Upper lobe of left lung (tissue), 4 donors: Measurements from ENCODE around the gene TRIM38.

ENCODE experiments used
- POLR2A ChIP-seq, 4 donors: fragments of 450-650 bp; IDR thresholded peaks; one replicate each; pipeline ENCODE4 v1.5.1; 2016 to 2017; ENCODE audit warnings: antibody characterized with exemption in 4 of 4, mild to moderate bottlenecking in 2 of 4
- POLR2AphosphoS5 ChIP-seq, 2 donors: sonication (generic); formaldehyde crosslinking; IDR thresholded peaks; one replicate each; pipeline ENCODE4 v1.5.1; 2017; ENCODE audit warnings: antibody characterized with exemption in 2 of 2
- TF ChIP-seq, protein P1 (sequence below), 6 experiments: fragments of 450-650 bp in 4 of 6; fragments of 200-600 bp in 2 of 6; sonication (generic) in 2 of 6; IDR thresholded peaks; one replicate each; pipeline ENCODE4 v1.5.1; 2016 to 2019; ENCODE audit warnings: antibody characterized with exemption in 6 of 6

DNA sequence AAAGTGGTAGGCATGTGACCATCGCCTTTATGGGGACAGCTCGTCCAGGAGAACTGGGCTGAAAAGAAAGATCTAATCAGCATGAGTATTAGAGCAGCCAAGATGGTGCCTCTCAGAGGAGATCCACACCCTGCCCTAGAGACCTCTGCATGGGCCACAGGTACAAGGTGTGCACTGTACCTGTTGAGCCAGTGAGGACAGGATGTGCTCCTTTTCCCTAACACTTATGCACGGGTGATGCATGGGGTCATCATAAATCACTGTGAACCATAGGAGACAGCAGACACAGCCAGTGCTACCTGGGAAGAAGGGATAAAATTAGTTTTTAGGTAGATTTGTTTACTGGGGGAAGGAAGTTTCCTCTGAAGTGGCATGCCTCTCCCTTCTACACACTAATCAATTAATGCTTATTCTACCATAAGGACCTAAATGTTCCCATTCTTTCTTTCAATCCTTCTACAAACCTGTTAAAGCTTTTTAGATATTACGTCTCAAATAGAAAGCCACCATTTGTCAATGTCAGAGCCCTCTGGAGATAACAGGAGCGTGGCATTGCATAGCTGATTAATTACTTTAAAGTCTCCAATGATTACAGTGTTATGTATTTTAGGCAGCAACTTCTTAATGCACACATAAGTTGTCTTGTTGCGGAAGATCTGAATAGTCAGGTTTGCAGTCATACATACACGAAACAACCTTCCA, 45.7 kb upstream of the TRIM38 start:
- TF ChIP-seq, protein P1, sequence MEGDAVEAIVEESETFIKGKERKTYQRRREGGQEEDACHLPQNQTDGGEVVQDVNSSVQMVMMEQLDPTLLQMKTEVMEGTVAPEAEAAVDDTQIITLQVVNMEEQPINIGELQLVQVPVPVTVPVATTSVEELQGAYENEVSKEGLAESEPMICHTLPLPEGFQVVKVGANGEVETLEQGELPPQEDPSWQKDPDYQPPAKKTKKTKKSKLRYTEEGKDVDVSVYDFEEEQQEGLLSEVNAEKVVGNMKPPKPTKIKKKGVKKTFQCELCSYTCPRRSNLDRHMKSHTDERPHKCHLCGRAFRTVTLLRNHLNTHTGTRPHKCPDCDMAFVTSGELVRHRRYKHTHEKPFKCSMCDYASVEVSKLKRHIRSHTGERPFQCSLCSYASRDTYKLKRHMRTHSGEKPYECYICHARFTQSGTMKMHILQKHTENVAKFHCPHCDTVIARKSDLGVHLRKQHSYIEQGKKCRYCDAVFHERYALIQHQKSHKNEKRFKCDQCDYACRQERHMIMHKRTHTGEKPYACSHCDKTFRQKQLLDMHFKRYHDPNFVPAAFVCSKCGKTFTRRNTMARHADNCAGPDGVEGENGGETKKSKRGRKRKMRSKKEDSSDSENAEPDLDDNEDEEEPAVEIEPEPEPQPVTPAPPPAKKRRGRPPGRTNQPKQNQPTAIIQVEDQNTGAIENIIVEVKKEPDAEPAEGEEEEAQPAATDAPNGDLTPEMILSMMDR (IDR thresholded peaks at IDR 0.05), result no peak
- TF ChIP-seq POLR2AphosphoS5 (IDR thresholded peaks at IDR 0.05) (no peak), POLR2A (IDR thresholded peaks at IDR 0.05) (no peak)
